NCI-H2227 (cell line): Measurements from ENCODE around the gene LEKR1.

ENCODE experiments used
- DNase-seq: peaks from one replicate; lab custom pipeline; 2025; ENCODE audit not compliant: unreplicated experiment; lab: John Stamatoyannopoulos, UW

Gene LEKR1

GRCh38 chr3:156974931-156975330, 148.8 kb downstream of the LEKR1 start:
- DNase-seq, result no peak

GRCh38 chr3:156975721-156976120, 149.6 kb downstream of the LEKR1 start:
- DNase-seq, result no peak

GRCh38 chr3:156976933-156977332, 150.8 kb downstream of the LEKR1 start:
- no peak for DNase-seq

GRCh38 chr3:156978481-156978961, 152.4 kb downstream of the LEKR1 start:
- DNase-seq, result no peak

GRCh38 chr3:156981005-156981404, 154.9 kb downstream of the LEKR1 start:
- DNase-seq, result no peak

- no peak for DNase-seq
These were observed 157.4 kb downstream of the LEKR1 start for GRCh38 chr3:156983559-156983958.

GRCh38 chr3:156985711-156986110, 159.6 kb downstream of the LEKR1 start:
- DNase-seq, result no peak

GRCh38 chr3:156987946-156988345, 161.8 kb downstream of the LEKR1 start:
- DNase-seq, result no peak

- DNase-seq, result no peak
These were observed 171.2 kb downstream of the LEKR1 start for GRCh38 chr3:156997351-156997750.

GRCh38 chr3:157001221-157001957, 175.2 kb downstream of the LEKR1 start:
- no peak for DNase-seq

GRCh38 chr3:157021679-157022078, 195.5 kb downstream of the LEKR1 start:
- no peak for DNase-seq

- no peak for DNase-seq
These were observed 197.1 kb downstream of the LEKR1 start for GRCh38 chr3:157023226-157023625.

GRCh38 chr3:157026091-157026490, 199.9 kb downstream of the LEKR1 start:
- DNase-seq, result no peak

- no peak for DNase-seq
These were observed 201.9 kb downstream of the LEKR1 start for GRCh38 chr3:157027861-157028745.

GRCh38 chr3:157029365-157029790, 203.2 kb downstream of the LEKR1 start:
- DNase-seq, result no peak

- no peak for DNase-seq
These were observed 204.6 kb downstream of the LEKR1 start for GRCh38 chr3:157030712-157031111.

- DNase-seq, result no peak
These were observed 206.8 kb downstream of the LEKR1 start for GRCh38 chr3:157033001-157033400.

GRCh38 chr3:157040456-157040855, 214.3 kb downstream of the LEKR1 start:
- no peak for DNase-seq

- no peak for DNase-seq
These were observed 216.1 kb downstream of the LEKR1 start for GRCh38 chr3:157042226-157042625.

GRCh38 chr3:157043771-157044170, 217.6 kb downstream of the LEKR1 start:
- DNase-seq, result no peak

GRCh38 chr3:157045238-157045850, 219.2 kb downstream of the LEKR1 start:
- peak; percentile 27 for DNase-seq

- no peak for DNase-seq
These were observed 220.4 kb downstream of the LEKR1 start for GRCh38 chr3:157046520-157046919.
